Common myeloid progenitor, CD34-positive (primary cell): ENCODE results near the gene C1QTNF2.

Experiments
- CTCF ChIA-PET: fragments of 350-600 bp; sonication (Branson Sonifier 250); formaldehyde crosslinking; loops from one replicate; lab custom pipeline; 2021; ENCODE audit warnings: antibody characterized with exemption; lab: Charles Lee
- POLR2A ChIA-PET: fragments of 350-600 bp; sonication (Branson Sonifier 250); formaldehyde crosslinking; loops from one replicate; lab custom pipeline; 2021; ENCODE audit warnings: antibody characterized with exemption; lab: Charles Lee
- DNase-seq, 3 donors: peaks; one replicate each; pipeline versions ENCODE4 v3.0.0 to v3.0.0-alpha.2; 2013
- H3K27ac ChIP-seq, 2 experiments: 1 replicate in 1 of 2; 2 replicates in 1 of 2; pipeline ENCODE4 v1.7.0; 2013; ENCODE audit warnings: inconsistent platforms in 2 of 2, low read length in 2 of 2, mild to moderate bottlenecking in 2 of 2, low read depth in 1 of 2, moderate library complexity in 1 of 2; ENCODE audit not compliant: severe bottlenecking in 2 of 2, insufficient read depth in 1 of 2, poor library complexity in 1 of 2
- H3K27me3 ChIP-seq, 5 experiments: replicated peaks in 2 of 5; 1 replicate in 3 of 5; 2 replicates in 2 of 5; pipeline versions ENCODE4 v1.6.1 to v1.7.0; 2013; ENCODE audit warnings: low read length in 4 of 5, mild to moderate bottlenecking in 2 of 5, moderate library complexity in 2 of 5, inconsistent platforms in 1 of 5; ENCODE audit not compliant: insufficient read depth in 5 of 5, control insufficient read depth in 4 of 5
- H3K36me3 ChIP-seq, 4 experiments: 1 replicate in 2 of 4; 2 replicates in 2 of 4; pipeline versions ENCODE4 v1.6.1 to v1.7.0; 2013; ENCODE audit warnings: low read length in 3 of 4, control low read depth in 1 of 4, mild to moderate bottlenecking in 1 of 4; ENCODE audit not compliant: control insufficient read depth in 4 of 4, insufficient read depth in 4 of 4
- H3K4me1 ChIP-seq, 4 experiments: 1 replicate in 3 of 4; 2 replicates in 1 of 4; pipeline versions ENCODE4 v1.6.1 to v1.7.1; 2013; ENCODE audit warnings: low read length in 3 of 4, mild to moderate bottlenecking in 3 of 4, control low read depth in 1 of 4, inconsistent platforms in 1 of 4, moderate library complexity in 1 of 4; ENCODE audit not compliant: control insufficient read depth in 4 of 4, insufficient read depth in 4 of 4; ENCODE audit errors: control extremely low read depth in 1 of 4
- H3K4me3 ChIP-seq, 7 experiments: 1 replicate in 4 of 7; 2 replicates in 3 of 7; pipeline versions ENCODE4 v1.5.1 to v1.7.0; 2013; ENCODE audit warnings: mild to moderate bottlenecking in 7 of 7, low read length in 6 of 7, moderate library complexity in 6 of 7, inconsistent platforms in 2 of 7, low read depth in 2 of 7, control low read depth in 1 of 7; ENCODE audit not compliant: insufficient read depth in 4 of 7, control insufficient read depth in 1 of 7; ENCODE audit errors: extremely low read depth in 1 of 7
- H3K9me3 ChIP-seq, 5 experiments: 1 replicate in 4 of 5; 2 replicates in 1 of 5; pipeline versions ENCODE4 v1.6.1 to v1.7.1; 2013; ENCODE audit warnings: low read length in 4 of 5, mild to moderate bottlenecking in 2 of 5, inconsistent platforms in 1 of 5, low read depth in 1 of 5, moderate library complexity in 1 of 5; ENCODE audit not compliant: control insufficient read depth in 4 of 5, insufficient read depth in 2 of 5; ENCODE audit errors: control extremely low read depth in 1 of 5
- WGBS: methylation state at CpG from one replicate; pipeline ENCODE4 v1.1.5; 2013; ENCODE audit not compliant: insufficient coverage; 5-methylcytosine and 5-hydroxymethylcytosine counted together

The C1QTNF2 gene

DNA sequence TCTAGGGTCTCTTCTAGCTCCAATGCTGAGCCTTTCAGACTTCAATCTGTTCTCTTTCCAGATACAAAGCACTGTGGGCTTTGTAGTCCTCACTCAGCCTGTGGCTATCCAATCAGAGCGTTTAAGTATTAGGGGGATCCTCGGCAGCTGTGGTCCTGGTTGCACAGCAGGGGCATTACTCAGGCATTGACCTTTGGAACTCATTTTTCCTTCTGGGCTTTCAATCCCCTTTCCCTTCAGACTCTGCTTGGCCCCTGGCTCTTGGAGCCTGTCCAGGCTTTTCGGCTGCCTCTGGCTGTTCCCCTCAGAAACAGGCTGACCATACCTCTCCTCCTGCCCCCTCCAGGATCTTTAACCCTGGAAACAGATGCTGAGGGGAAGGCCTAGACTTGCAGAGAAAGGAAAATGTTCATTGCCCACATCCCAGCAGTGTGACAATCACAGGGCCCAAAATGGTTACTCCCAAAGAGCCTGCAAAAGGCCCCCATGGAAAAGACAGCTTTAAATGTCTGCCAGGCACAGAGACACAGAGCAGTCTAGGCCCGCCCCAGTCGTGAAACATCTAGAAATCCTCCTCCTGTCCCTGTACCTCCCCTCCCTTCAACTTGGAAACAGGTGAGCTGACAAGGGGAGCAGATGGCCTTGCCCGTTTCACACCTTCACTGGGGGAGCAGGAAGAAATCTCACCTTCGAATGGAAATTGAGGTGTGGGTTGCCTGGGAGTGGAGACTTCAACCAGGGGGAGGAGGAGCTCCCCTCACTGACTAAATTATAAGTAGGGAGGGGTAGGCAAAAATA is 13.7 kb downstream of the C1QTNF2 start:
- WGBS, result 94% methylated on average over 6 of the region's 7 CpGs
- H3K9me3 ChIP-seq, result no peaks in the 10 kb centered on the region
- H3K4me3 ChIP-seq, result no peak overlapping the region
- ChIA-PET CTCF (interaction anchor here (1.4 to 2.0 kb wide), 3 partner anchors 11 to 20 kb away, joined by 4 to 5 read pairs (median 5); no protein-coding TSS in a partner anchor), POLR2A (no interaction called here)
- no peak for DNase-seq
- no peak overlapping the region for H3K27ac ChIP-seq
- H3K36me3 ChIP-seq, result no peaks in the 10 kb centered on the region
- H3K27me3 ChIP-seq, result no peaks in the 10 kb centered on the region
- H3K4me1 ChIP-seq, result no peaks in the 10 kb centered on the region

DNA sequence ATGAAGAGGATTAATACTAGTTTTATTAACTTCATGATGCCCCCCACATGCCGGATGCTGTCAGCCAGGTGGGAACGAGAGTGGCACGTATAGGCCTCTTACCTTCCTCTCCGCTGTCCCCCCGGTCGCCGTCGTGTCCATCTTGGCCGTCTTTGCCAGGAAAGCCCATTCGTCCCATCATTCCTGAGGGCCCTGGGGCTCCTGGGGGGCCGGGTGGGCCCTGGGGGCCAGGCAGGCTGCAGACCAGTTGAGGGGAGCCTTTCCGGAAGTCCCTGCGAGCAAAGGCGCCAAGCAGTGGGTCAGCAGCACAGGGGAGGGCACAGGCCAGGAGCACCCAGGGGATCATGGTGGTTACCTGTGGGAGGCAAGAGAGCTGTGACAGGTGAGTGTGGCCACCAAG is 15.8 kb downstream of the C1QTNF2 start:
- Histone ChIP-seq H3K27ac (no peak overlapping the region), H3K9me3 (no peaks in the 10 kb centered on the region), H3K27me3 (no peaks in the 10 kb centered on the region), H3K36me3 (no peaks in the 10 kb centered on the region), H3K4me3 (no peak overlapping the region), H3K4me1 (no peaks in the 10 kb centered on the region)
- ChIA-PET CTCF (interaction anchor here (1.3 kb wide), 1 partner anchor 20 kb away, joined by 3 read pairs; no protein-coding TSS in a partner anchor), POLR2A (no interaction called here)
- no peak for DNase-seq
- WGBS, result 95% methylated on average over 12 of the region's 14 CpGs

DNA sequence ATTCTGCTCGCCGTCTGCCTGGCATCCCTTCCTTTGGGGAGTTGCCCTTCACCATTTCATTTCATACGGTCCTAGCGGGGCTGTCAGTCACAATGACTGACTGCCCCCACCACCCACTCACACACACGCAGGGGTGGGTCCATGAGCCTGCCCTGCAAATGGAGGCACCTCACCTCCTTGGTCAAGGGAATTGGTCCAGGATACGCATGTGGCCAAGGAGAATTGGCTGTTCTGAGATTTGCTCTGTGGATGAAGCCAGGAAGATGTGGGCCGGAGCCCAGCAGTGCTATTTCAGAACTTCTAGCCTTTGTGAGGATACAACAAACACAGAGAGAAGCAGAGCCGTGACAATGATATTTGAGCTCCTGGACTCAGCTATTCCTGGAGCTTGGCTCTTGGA is 17.0 kb downstream of the C1QTNF2 start:
- H3K27me3 ChIP-seq, result no peaks in the 10 kb centered on the region
- no peaks in the 10 kb centered on the region for H3K9me3 ChIP-seq
- H3K27ac ChIP-seq, result no peak overlapping the region
- H3K4me1 ChIP-seq, result no peaks in the 10 kb centered on the region
- H3K4me3 ChIP-seq, result no peak overlapping the region
- 97% methylated on average over 6 of the region's 8 CpGs for WGBS
- ChIA-PET POLR2A (no interaction called here), CTCF (no interaction called here)
- no peaks in the 10 kb centered on the region for H3K36me3 ChIP-seq
- DNase-seq, result no peak

GRCh38 chr5:160352308-160352707 is 18.1 kb downstream of the C1QTNF2 start:
- Histone ChIP-seq H3K4me1 (no peaks in the 10 kb centered on the region), H3K27ac (no peak overlapping the region), H3K27me3 (no peaks in the 10 kb centered on the region), H3K9me3 (no peaks in the 10 kb centered on the region), H3K4me3 (no peak overlapping the region), H3K36me3 (no peaks in the 10 kb centered on the region)
- no peak for DNase-seq
- ChIA-PET CTCF (interaction anchor here (0.7 to 1.7 kb wide), 8 partner anchors 9 to 331 kb away, joined by 3 to 5 read pairs (median 4); no protein-coding TSS in a partner anchor), POLR2A (interaction anchor here (0.6 kb wide), 1 partner anchor 16 kb away, joined by 3 read pairs; no protein-coding TSS in a partner anchor)
- WGBS, result 100% methylated on average over 1 of the region's 4 CpGs

GRCh38 chr5:160349935-160350303 is 20.5 kb downstream of the C1QTNF2 start:
- ChIA-PET POLR2A (interaction anchor here (0.6 kb wide), 1 partner anchor 142 kb away, joined by 4 read pairs; no protein-coding TSS in a partner anchor), CTCF (interaction anchor here (0.6 to 9.8 kb wide), 4 partner anchors 18 to 270 kb away, joined by 3 to 85 read pairs (median 6); no protein-coding TSS in a partner anchor)
- no peak for DNase-seq
- H3K27me3 ChIP-seq, result no peaks in the 10 kb centered on the region
- WGBS, result 100% methylated on average over 2 of the region's 4 CpGs
- no peaks in the 10 kb centered on the region for H3K36me3 ChIP-seq
- H3K9me3 ChIP-seq, result no peaks in the 10 kb centered on the region
- no peak overlapping the region for H3K27ac ChIP-seq
- no peak overlapping the region for H3K4me3 ChIP-seq
- H3K4me1 ChIP-seq, result peaks cover 0 to 2% (median under 1%) of the 10 kb centered on the region in 4 experiments

DNA sequence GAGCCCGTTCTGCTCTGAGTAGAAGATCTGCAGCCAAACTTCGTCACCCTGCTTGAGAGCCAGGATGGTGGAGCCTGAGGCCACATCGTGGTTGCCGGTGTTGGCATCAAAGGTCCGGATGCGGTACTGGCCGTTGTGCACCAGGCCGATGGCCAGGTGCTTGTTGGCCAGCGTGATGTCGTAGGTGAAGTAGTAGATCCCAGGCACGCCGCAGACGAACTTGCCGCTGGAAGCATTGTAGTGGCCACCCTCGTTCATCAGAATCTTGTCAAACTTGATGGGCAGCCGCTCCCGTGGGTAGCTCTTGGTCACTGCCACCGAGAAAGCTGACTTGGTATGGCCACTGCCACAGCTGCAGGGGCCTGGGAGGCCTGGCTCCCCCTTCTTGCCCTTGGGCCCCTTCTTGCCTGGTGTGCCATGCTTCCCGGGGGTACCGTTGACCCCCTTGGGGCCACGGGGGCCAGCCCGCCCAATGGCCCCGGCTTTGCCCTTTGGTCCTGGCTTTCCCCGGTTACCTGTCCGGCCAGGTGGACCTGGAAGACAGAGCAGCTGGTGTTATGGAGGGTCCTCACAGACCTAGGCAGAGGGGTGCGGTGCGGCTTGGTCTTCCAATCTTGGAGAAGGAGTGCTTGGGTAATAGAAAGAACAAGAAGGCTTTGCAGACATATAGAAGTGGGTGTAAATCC is 21.0 kb downstream of the C1QTNF2 start:
- no peaks in the 10 kb centered on the region for H3K36me3 ChIP-seq
- POLR2A ChIA-PET, result interaction anchor here (0.6 kb wide), 1 partner anchor 141 kb away, joined by 4 read pairs; no protein-coding TSS in a partner anchor
- 96% methylated on average over 27 of the region's 27 CpGs for WGBS
- CTCF ChIA-PET, result interaction anchor here (0.6 to 9.8 kb wide), 3 partner anchors 17 to 269 kb away, joined by 3 to 85 read pairs (median 8); no protein-coding TSS in a partner anchor
- peaks cover 0 to 4% (median under 1%) of the 10 kb centered on the region in 4 experiments for H3K4me1 ChIP-seq
- no peak overlapping the region for H3K4me3 ChIP-seq
- DNase-seq, result no peak
- H3K27me3 ChIP-seq, result no peaks in the 10 kb centered on the region
- H3K27ac ChIP-seq, result no peak overlapping the region
- H3K9me3 ChIP-seq, result no peaks in the 10 kb centered on the region
